IPS-18c (cell line): Measurements from ENCODE around the gene DOK6.
"Not testable (repeated sequence)": the region's sequence is repeated elsewhere in the genome, so short reads cannot be mapped to it uniquely, and the experiment has no call there.

Experiments used
- H3K4me3 ChIP-seq: 2 replicates; pipeline ENCODE4 v1.7.0; 2013; ENCODE audit warnings: low read depth, mild to moderate bottlenecking, low read length, moderate library complexity; ENCODE audit not compliant: insufficient read depth
- H3K9me3 ChIP-seq: one replicate; pipeline ENCODE4 v1.6.1; 2013; ENCODE audit warnings: mild to moderate bottlenecking, low read length, moderate library complexity; ENCODE audit not compliant: control insufficient read depth, insufficient read depth

The DOK6 gene

DNA sequence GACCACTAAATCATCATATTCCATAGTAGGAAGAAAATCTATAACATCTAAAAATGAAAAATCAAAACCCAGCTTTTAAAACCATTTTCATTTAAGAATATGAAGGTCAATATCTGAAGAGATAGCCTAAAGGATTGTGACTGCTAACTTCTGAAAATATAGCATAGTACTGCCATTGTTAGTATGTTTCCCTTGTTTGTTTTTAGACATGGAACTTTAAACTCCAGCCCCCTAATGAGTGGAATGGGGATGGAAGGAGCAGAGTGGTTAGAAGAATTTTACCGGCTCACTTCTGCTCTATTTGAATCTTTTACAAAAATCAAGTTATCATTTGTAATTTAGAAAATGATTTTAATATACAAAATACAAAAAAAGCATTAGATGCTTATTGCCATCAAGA, 378.0 kb downstream of the DOK6 start:
- no peak overlapping the region for H3K4me3 ChIP-seq
- no peaks in the 10 kb centered on the region for H3K9me3 ChIP-seq

DNA sequence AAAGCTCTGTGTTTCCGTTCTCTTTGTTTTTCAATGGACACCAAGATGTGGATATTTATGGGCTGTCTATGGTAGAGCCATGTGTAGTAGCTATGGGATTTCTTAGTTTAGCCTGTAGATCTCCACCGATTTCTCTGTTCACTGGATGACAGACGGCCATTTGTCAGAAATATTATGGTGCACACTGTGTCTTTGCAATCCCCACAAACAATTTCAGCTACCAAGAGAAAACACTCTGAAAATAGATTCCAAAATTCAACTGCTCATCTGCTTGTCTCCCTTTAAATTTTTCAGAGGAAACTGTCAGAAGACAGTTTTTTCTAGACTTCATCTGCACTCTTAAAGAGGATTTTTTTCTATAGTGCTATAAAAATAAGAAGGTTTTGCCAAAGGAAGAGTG, 380.2 kb downstream of the DOK6 start:
- Histone ChIP-seq H3K4me3 (no peak overlapping the region), H3K9me3 (no peaks in the 10 kb centered on the region)

DNA sequence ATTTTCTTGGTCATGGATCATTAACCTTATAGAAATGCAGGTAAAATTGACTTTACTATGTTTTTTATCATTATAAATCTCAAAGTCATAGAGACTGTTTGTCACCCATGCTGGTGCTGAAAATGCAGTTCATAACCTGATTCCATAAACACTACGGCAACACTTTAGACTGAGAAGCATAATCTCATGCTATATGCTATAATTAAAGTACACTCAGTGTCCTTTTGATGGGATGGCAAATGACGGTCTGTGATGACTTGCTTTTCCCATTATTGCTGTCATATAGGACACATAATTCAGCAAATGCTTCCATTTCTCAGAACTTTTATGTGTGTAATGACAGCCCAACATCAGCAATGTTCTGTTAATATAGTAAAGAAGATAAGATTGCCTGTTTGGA, 384.1 kb downstream of the DOK6 start:
- H3K9me3 ChIP-seq: no peaks in the 10 kb centered on the region
- H3K4me3 ChIP-seq: no peak overlapping the region

DNA sequence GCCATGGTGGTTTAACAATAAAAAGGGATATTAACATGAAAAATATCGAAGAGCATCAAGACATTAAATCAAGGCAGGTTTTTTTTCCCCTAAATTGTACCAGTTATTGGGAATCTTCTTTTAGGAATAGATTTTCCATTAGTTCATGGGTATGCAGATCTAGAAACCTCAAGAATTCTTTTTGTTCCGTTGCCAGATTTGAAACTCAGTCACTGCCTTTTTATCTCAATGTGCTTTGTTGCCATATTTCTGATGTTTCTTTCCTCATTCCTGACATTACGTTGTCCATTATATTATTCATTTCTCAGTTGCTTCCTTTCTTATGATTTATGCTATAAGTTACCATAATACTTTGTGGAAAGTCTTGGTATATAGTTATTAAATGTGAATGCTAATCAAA, 384.8 kb downstream of the DOK6 start:
- no peaks in the 10 kb centered on the region for H3K9me3 ChIP-seq

DNA sequence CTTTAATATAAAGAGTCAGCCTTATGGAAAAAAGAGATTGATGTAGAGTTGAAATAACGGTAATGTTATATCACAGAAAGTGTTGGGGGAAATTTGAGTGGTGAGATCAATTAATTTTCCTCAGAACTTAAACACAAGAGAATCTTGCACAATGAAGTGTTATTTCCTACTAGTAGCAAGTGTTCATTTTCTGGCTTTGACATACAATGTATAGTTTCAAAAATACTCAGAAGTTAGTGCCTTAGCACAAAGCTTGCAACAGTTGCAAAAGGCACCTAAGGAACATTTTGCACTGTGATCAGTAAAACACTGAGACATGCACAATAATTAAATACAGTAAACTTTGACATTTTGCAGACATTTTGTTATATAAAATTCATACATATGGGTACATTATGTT, 385.7 kb downstream of the DOK6 start:
- no peak overlapping the region for H3K4me3 ChIP-seq
- no peaks in the 10 kb centered on the region for H3K9me3 ChIP-seq

More for the DNA sequence above, 384.8 kb downstream of the DOK6 start:
- no peak overlapping the region for H3K4me3 ChIP-seq

DNA sequence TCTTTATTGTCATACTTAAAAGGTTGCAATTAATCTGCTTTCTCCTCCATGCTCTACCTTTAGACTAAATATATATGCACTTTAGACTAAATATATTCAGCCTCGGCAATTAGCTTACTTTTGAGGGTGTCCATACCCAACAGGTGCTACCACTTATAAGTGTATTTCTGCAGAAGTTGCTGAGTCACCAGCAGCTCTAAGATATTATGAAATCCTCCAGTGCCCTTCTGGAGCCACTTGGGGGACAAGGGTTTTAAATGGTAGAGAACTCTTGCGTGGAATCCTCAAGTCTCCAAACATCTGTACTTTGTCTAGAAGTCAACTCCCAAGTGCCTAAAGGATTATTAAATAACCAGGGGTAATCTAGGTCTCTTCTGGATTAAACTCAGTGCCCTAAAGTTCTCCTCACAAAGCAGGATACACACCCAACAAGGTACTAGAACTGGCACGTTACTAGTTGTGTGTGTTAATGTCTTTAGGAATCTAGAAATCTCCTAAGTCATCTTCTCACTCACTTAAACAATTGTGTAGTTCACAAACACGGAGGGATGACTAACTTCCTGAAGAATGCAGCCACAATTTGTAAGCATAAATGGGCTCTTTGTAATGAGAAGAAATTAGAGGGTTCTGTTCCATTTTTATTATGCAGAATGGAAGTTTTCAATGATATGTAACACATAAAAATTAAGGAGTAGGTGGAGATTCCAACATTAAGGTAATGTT, 387.3 kb downstream of the DOK6 start:
- Histone ChIP-seq H3K4me3 (no peak overlapping the region), H3K9me3 (no peaks in the 10 kb centered on the region)

DNA sequence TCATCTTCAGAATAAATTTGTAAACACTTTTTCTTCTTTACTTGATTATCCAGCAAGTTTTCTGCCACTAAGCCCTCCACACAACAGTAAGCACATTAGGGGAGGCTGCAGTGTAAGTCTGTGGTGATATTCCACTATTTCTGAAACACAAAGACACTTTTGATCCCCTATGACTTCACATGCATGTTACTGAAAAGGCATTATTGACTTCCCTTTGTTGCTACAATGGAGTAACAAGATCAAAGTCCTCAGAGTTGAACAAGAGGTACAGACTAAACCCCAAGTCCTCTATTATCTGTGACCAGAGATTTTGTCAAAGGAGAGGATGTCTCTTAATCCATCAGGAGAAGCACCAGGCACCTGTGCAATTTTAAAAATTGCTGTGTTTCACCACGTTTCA, 389.1 kb downstream of the DOK6 start:
- no peak overlapping the region for H3K4me3 ChIP-seq

DNA sequence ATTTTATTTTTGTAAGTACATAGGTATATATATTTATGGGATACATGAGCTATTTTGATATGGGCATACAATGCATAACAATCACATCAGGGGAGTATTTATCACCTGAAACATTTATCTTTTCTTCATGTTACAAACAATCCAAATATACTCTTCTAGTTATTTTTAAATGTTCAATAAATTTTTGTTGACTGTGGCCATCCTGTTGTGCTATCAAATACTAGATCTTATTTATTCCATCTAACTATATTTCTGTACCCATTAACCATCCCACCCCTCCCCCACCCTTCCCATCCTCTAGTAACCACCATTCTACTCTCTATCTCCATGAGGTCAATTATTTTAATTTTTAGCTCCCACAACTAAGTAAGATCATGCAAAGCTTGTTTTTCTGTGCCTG, 390.0 kb downstream of the DOK6 start:
- H3K9me3 ChIP-seq: no peaks in the 10 kb centered on the region
- H3K4me3 ChIP-seq: no peak overlapping the region

More for the DNA sequence above, 389.1 kb downstream of the DOK6 start:
- no peaks in the 10 kb centered on the region for H3K9me3 ChIP-seq

DNA sequence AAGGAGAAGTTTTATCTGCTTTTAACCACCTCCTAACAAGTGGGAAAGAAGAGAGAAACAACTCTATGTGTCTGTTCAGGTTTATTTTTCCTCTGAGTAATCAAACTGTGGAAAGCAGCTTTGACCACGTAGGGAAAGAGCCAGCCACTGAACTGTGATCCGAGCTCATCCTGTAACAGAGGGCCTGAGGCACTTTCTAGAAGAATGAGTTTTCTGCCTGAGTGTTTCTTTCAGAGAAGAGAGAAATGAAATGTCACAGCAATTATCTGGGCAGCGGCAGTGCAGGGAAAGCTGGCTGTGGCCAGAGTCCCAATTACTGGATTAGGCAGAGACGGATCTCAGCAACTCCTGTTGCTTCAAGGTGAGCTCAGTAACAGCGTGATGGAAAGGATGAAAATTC, 395.1 kb downstream of the DOK6 start:
- H3K9me3 ChIP-seq: no peaks in the 10 kb centered on the region
- H3K4me3 ChIP-seq: no peak overlapping the region

DNA sequence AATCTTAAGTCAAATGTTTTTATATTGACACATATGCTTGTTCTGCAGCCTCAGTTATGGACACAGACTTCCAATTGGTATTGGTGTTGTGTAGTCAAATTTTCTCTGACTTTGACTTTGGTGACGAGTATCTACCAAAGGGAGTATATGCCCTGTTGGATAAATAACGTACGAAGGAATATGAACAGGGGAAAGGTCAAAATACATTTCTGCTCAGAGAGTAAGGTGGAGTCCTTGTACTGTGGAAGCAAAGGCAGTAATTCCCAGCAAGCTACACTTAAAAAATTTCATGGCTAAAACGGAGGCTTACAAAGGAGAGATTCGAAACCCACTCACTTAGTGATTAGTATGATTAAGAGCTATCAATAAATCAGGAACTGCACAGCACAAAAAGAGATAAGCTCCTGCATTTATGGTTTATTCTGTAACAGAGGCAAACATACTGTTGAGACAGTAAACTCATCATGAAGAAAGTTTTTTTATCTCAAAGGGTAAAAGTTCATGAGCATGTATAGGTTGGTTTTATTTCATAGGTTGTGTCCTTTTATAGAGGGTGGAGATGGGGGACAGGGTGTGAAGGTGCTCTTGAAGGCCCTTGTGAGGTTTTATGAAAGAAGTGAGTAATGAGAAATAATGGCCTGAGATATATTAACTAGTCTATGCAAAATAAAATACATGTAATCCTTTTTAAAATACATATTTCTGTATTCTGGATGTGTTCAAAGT, 404.3 kb downstream of the DOK6 start:
- H3K4me3 ChIP-seq: no peak overlapping the region
- no peaks in the 10 kb centered on the region for H3K9me3 ChIP-seq

DNA sequence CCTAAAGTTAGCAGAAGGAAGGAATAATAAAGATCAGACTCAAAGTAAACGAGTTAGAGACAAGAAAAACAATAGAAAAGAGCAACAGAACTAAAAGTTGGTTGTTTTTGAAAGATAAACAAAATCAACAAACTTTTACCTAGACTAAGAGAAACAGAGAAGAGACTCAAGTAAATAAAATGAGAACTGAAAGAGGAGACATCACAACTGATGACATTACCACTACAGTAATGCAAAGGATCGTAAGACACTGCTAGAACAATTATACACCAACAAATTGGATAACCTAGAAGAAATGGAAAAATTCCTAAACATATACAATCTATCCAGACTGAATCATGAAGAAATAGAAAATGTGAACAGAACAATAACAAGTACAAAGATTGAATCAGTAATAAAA, 407.7 kb downstream of the DOK6 start:
- Histone ChIP-seq H3K9me3 (no peaks in the 10 kb centered on the region), H3K4me3 (no peak overlapping the region)

DNA sequence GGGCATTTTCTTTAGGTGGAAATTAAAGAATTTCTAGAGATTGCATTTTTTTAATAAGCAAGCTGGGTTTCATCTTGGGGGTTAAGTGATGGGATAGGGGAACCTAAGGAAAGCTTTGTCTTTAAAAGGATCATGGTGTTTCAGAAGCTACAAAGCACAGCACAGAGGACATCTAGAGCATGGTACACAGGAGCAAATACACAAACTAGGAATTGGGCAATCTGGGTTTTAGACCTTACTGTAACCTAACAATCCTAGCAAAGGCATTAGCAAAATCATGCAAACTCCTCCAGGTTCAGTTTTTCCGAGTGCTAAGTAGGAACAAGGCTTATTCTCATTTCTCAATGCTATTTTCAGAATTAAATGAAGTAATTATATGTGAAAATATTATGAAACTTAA, 412.9 kb downstream of the DOK6 start:
- H3K9me3 ChIP-seq: no peaks in the 10 kb centered on the region
- H3K4me3 ChIP-seq: no peak overlapping the region

DNA sequence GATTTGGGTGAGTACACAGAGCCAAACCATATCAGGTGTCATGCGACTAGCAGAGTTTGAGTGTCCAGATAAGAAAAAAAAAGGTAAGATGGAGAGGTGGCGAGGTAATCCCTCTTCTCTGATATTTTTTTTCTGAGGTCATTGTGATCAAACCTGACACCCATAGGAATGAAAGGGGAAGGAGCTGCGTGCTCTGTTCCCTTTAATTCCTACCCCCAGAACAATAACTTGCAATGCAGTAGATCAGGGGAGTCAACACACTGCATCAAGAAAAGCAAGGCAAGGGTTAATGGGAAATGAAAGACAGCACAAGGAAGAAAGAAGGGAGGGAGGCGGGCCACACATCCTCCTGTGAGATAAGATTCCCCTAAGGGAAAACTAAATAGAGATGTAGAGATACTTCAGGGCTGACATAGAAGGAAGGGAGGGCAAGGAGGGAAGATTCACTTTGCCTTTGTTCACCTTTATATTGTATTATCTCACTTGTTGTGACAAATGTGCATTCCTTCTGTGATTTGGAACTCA, 414.2 kb downstream of the DOK6 start:
- H3K9me3 ChIP-seq: no peaks in the 10 kb centered on the region
- H3K4me3 ChIP-seq: no peak overlapping the region

DNA sequence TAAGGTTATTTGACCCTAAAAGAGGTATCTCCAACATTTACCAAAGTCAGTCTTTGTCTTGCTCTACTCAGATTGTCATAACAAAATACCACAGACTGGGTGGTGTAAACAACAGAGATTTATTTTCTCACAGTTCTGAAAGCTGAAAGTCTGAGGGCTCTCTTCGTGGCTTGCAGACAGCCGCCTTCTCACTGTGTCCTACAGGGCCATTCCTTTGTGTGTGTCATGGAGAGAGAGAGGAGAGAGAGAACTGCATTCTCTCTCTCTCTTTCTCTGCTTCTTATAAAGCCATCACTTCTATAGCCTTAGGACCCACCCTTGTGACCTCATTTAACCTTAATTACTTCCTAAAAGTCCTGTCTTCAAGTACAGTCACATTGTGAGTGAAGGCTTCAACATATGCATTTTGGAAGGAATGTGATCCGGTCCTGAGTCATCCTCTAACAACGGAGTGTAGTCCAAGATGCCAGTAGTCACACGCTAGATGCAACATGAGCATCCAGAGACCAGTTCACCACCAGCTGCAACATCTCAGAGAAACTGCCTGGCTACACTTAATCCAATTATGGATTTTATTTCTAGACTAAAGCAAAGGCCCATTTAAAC, 416.8 kb downstream of the DOK6 start:
- Histone ChIP-seq H3K4me3 (no peak overlapping the region), H3K9me3 (no peaks in the 10 kb centered on the region)

DNA sequence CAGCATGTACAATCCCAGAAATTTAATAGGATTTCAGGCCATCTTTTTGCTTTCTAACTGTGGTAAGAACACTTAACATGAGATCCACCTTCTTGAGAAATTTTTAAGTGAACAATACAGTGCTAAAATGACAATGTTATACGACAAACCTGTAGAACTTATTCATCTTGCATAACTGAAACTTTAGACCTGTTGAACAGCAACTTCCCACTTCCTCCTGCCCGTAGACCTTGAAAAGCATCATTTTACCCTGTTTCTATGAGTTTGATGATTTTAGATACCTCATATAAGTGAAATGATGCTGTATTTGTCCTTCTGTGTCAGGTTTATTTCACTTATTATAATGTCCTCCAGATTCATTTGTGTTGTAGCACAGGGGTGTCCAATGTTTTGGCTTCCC, 418.8 kb downstream of the DOK6 start:
- Histone ChIP-seq H3K9me3 (no peaks in the 10 kb centered on the region), H3K4me3 (no peak overlapping the region)

DNA sequence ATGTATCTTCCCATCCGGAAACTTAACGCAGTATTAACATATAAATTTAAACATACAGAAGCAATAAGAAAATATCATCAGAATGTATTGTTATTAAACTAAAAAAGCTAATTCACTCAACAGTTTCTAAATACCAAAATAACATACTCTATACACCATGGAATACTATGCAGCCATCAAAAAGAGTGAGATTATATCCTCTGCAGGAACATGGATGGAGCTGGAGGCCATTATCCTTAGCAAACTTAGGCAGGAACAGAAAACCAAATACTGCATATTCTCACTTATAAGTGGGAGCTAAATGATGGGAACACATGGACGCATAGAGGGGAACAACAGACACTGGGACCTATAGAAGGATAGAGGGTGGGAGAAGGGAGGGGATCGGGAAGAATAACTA, 419.9 kb downstream of the DOK6 start:
- Histone ChIP-seq H3K4me3 (no peak overlapping the region), H3K9me3 (no peaks in the 10 kb centered on the region)

DNA sequence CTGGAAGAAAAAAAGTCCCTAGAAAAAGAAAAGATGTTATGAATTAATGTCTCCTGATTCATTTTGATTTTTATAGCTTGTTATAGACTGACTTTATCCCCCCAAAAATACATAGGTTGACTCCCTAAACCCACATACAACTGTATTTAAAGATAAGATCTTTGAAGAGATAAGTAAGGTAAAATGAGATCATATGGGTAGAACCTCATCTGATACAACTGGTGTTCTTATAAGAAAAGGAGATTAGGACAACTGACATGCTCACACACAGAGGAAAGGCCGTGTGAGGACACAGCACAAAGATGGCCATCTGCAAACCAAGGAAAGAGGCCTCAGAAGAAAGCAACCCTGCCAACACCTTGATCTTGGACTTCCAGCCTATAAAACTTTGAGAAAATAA, 429.5 kb downstream of the DOK6 start:
- Histone ChIP-seq H3K4me3 (no peak overlapping the region), H3K9me3 (no peaks in the 10 kb centered on the region)

DNA sequence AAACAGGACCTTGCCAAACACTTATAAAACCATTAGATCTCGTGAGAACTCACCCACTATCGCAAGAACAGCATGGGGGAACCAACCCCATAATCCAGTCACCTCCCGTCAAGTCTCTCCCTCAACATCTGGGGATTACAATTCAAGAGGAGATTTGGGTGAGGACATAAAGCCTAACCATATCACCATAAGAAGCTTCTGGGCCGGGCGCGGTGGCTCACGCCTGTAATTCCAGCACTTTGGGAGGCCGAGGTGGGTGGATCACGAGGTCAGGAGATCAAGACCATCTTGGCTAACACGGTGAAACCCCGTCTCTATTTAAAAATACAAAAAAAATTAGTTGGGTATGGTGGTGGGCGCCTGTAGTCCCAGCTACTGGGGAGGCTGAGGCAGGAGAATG, 434.3 kb downstream of the DOK6 start:
- H3K4me3 ChIP-seq, H3K9me3 ChIP-seq: not testable (repeated sequence)
